SK-MEL-5 (cell line): ENCODE results near the gene TCHP. TPM values are rescaled to one million over a fixed set of nuclear protein-coding genes. Genes with fewer than 3 reads are reported as not detected.
A peak's percentile ranks its signal among the peaks of the same experiment; 100 is the strongest.
"Not testable (repeated sequence)": the region's sequence is repeated elsewhere in the genome, so short reads cannot be mapped to it uniquely, and the experiment has no call there.

Source experiments
- DNase-seq: peaks from one replicate; pipeline ENCODE4 v3.0.0-alpha.2; 2016; ENCODE audit warnings: low read depth, low spot score
- in situ Hi-C: cut with HindIII; loops from 2 replicates; pipeline ENCODE4 v1.10.0; 2016; ENCODE audit warnings: low sequenced_read_pairs, high pct_unique_total_duplicates, low pct_unique_long_range_greater_than_20kb
- total RNA-seq: library from RNA; depleted of rRNA; stranded (reverse); fragments of >200 nt; shearing (Covaris generic); gene quantifications from 2 replicates; pipeline ENCODE4 v1.2.3, GENCODE V29; 2014

Gene TCHP
- total RNA-seq, 1 experiment from 2014 or later: 12.0 TPM

DNA sequence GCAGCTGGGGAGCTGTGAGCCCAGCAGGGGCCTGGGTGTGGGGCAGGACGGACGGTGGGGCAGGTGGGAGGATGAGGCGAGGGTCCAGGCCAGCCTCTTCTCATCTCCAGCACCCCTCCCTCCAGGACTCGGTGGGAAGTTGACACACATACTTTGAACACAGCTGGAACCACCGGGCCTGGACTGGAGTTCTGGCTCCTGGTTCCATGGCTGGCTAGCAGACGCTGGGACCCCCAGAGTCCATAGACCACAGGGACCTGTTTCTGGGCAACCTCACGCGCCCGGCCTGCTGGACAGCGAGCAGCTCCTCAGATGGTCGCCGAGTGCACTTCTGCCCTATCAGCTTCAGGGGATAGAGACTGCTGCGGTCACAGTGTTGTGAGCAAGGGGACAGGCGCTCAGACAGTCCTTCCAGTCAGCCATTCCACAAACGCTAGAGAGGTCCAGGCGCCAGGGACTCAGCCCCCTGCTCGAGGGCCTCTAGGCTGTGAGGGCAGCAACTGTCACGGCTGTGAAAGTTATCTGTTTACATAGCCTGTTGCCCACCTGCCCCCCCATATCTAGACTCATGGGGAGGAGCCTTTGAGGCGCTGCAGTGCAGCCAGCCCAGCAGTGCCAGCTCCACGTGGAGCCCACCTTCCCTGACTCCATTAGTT is 25.2 kb downstream of the TCHP start:
- no peak for DNase-seq
- in situ Hi-C loops: no loop called here

DNA sequence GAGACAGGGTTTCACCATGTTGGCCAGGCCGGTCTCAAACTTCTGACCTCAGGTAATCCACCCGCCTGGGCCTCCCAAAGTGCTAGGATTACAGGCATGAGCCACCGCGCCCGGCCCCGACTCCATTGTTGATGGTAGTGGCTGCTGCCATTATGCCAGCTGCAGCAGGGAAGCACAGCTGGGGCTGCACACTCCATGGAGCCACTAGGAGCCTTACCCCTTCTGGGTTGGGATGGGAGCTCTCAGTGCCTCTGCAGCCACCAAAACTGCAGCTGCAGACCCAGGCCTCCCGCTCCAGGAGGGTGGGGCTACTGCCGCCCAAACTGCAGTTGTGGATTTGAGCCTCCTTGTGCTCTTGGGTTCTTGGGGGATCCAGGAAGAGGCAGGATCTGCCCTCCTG is 25.9 kb downstream of the TCHP start:
- in situ Hi-C loops: no loop called here
- DNase-seq: no peak

DNA sequence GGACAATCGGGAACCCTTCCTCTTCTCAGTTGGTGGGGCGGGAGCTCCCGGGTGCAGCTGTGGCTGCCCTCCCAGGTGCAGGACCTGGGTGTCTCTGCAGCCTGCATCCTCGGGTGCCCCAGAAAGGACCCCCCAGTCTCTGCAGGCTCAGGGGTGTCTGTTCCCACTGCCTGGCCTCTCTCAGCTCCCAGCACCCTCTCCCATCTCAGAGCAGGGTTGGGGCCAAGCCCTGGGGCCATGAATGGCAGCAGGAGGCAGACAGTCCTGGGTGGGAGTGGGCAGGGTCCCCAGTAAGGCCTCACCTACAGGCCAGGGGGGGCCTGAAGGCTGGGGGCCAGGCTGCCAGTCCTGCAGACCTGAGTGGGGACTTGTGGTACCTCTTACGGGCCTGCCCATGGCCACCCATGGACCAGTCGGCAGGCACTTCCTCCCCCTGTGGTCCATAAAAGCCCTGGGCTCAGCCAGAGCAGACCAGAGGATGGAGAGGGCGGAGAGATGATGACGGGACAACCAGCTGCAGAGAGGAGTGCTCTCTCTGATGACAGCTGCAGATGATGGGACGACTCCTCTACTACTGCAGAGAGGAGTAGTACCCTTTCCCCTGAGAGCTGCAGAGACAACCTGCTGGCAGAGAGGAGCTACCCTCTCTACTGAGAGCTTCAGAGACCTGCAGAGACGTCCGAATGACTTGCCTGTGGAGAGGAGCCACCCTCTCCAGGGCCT is 26.6 kb downstream of the TCHP start:
- no peak for DNase-seq
- in situ Hi-C loops: no loop called here

DNA sequence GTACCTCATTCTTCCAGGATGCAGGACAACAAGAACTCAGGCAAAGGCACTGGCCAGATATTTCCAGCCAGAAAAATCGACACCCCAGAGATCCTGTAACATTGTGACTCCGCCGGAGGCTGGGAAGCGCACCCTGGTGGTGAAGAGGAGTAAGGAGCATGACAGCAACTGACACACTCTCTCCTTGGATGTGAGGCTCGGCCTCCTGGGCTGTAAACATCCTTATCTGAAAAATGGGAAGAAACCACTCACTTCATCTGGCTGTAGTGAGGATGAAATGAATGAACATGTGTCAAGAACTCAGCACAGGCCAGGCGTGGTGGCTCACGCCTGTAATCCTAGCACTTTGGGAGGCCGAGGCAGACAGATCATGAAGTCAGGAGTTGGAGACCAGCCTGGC is 27.5 kb downstream of the TCHP start:
- peak; percentile 71 for DNase-seq
- in situ Hi-C loops: no loop called here

DNA sequence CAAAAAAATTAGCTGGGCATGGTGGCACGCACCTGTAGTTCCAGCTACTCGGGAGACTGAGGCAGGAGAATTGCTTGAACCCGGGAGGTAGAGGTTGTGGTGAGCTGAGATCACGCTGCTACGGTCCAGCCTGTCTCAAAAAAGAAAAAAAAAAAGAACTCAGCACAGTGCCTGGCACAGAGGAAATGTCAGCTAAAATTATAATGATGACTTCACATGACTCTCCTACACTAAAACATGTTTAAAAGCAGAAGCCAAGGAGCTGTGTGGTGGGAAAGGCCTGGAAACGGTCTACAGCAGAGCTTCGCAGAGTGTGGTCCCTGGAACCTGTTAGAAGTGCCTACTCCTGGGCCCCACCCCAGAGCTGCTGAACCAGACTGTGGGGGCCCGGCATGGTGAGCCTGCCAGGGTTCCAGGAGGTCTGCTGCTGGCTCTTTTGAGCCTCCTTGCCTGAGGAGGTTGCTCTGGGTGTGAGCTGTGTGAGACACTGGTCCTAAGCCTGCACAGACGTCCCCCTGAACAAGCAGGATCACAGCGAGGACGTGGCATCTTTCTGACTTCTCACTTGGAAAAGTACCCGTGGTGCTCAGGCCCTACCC is 28.1 kb downstream of the TCHP start:
- no peak for DNase-seq
- in situ Hi-C loops: no loop called here

DNA sequence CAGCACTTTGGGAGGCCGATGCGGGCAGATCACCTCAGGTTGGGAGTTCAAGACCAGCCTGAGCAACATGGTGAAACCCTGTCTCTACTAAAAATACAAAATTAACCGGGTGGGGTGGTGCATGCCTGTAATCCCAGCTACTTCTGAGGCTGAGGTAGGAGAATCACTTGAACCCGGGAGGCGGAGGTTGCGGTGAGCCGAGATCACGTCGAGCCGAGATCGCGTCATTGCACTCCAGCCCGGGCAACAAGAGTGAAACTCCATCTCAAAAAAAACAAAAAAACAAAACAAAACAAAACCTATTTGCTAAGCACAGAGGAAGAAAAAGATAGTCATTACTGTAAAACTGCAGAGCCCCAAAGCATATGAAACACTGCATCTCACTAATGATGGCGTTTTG is 29.3 kb downstream of the TCHP start:
- DNase-seq, in situ Hi-C loops: not testable (repeated sequence)

DNA sequence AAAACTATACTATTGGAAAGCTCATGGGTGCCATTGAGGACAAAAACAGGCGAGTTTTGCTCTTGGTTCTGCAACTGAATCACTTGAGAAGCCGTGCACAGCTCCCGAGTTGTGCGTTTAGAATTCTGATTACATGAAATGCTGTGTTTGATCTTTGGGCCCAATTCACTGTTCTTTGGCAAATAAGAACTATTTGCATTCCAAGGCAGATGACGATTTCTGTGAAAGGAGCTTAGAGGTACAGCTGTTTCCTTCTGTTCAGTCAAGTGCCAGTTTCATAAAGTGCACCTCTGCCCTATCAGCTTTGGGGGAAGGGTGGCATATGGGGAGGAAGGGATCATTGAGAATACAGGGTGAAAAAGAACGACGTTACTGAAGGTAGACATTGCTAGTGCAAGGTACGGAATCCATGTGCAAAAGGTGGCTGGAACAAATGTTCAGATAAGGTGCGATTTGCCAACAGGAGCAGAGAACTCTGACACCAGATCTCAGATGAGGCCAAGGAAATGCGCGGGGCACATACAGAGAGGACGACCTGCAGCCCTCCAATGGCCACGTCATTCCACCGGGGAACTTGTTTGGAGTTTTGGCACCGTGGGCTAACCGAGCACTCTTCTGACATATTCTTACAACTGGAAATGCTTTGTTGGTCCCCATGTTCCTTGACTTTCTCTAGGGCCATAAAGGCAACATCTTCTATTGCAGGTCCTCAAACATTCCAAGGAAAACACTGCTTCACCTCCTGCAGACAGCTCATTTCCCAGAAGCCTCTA is 30.1 kb downstream of the TCHP start:
- DNase-seq: no peak
- in situ Hi-C loops: no loop called here

DNA sequence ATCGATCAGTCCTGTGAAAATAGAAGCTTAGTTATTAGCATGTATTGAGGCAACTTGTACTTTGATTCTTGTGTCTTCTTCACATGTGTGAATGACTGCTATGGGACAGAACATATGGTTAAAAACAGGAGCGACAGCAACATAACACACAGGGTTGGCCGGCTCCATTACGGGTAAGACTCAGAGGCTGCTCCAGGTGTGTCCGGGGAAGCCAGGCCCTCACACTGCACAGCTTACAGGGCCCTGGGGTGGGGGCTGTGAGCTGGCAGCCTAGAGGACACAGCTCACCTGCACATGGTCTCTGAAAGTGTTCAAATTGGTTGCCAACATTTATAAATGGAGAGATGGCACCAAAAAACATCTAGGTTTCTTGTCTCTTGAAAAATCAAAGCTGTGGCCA is 31.1 kb downstream of the TCHP start:
- in situ Hi-C loops: no loop called here

DNA sequence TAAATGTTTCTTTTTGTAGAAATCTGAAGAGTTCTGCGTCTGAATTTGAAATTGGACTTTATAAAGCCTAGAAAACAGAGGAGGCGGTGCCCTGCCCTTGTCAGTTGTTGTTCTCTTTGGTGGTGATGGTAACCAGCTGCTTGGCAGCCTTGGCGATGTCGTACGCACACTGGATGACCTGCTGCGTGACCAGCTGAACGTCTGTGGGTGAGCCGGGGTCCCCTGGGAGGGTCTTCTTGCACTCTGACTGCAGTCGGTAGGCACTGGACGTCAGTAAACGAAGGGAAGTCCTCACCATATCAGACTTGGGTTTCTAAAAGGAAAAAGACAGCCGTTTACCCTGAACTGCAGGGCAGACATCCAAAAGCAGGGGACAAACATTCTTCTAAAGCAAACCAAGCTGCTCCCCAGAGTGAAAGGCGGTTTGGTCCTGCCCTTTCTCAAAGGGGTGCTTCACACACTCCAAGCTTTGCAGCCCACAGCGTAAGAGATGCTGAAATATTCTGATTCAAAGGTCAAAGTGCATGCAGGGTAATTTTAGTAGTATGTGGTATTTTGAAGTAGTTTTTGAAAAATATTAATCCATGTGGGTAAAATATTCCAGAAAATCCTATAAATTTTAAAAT is 32.9 kb downstream of the TCHP start:
- in situ Hi-C loops: no loop called here
- no peak for DNase-seq

More for the DNA sequence above, 31.1 kb downstream of the TCHP start:
- no peak for DNase-seq

DNA sequence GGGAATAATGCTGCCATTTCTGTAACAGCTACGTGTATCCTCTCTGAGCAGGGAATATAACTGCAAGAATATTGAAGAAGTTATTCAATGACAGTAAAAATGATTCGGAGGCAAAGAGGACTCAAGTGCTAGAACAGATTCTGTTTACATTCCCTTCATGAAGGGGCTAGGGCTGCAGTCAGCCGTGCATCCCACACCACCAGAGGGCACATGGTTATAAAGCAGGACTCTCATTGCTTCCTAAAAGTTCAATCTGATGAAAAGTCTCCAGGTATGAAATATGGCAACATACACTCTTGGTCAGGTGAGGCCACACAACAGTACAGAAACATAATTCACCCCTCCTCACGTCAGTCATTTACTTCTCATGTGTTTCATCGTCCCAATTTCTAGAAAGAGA is 34.0 kb downstream of the TCHP start:
- peak; percentile 57 for DNase-seq
- in situ Hi-C loops: no loop called here

DNA sequence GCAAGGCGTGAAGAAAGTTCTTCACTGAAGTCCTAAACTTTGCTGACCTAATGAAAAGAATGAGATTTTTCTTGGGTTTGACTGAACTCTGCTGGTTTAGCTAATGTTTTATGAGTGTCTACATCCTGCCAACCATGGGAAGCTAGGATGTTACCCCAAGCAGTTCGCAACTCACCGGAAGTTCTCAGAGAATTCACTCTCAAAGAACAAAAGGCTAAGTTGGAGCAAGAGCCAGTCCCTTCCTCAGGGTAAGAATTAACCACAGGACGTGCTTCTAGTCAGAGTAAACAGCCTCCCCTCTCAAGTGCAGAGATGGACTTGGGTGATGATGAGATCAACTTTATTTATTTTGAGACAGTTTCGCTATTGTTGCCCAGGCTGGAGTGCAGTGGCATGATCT is 37.3 kb downstream of the TCHP start:
- in situ Hi-C loops: no loop called here
- peak; percentile 96 for DNase-seq

DNA sequence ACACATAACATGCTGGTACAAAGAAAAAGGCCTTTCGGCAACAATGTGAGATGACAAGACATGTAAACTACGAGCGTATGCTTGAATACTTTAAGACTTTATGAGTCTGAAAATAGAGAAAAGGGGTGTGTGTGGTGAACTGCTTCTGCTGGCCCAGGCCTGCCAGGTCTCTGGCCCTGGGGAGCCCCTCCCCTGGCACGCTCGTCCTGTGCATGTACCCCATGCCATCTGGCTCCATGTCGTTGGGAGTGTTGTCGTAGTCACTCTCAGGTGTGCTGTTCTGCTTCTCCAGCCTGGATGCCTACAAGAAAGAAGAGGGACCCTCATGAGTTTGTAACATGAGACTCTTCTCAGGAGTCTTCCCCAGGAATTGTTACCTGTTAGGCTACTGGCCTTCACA is 38.9 kb downstream of the TCHP start:
- DNase-seq: no peak
- in situ Hi-C loops: no loop called here

DNA sequence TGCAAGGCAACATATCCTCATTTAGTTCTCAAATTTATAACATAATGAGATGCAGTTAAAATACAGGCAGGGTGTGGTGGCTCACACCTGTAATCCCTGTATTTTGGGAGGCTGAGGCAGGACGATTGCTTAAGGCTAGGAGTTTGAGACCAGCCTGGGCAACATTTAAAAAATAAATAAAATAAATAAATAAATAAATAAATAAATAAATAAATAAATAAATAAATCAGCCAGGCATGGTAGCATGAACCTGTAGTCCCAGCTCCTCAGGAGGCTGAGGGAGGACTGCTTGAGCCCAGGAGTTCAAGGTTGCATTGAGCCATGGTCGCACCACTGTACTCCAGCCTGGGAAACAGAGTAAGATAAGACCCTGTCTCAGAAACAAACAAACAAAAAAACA is 39.4 kb downstream of the TCHP start:
- DNase-seq: no peak
- in situ Hi-C loops: no loop called here

DNA sequence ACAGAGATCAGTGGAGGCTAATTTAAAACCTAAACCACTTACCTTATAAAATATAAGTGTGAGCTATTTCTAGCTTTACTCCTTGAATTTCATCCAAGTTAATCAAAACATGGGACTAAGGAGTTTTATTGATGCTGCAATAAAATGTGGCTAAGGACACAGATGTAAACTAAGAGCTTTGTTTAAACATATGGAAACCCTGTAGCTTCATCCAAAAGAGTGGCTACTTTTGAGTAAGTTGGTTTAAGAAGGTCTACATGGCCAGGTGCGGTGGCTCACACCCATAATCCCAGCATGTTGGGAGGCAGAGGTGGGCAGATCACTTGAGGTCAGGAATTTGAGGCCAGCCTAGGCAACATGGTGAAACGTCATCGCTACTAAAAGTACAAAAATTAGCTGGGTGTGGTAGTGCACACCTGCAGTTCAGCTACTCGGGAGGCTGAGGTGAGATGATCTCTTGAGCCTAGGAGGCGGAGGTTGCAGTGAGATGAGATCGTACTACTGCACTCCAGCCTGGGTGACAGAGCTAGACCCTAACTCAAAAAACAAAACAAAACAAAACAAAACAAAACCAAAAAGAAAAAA is 40.4 kb downstream of the TCHP start:
- no peak for DNase-seq
- in situ Hi-C loops: no loop called here

DNA sequence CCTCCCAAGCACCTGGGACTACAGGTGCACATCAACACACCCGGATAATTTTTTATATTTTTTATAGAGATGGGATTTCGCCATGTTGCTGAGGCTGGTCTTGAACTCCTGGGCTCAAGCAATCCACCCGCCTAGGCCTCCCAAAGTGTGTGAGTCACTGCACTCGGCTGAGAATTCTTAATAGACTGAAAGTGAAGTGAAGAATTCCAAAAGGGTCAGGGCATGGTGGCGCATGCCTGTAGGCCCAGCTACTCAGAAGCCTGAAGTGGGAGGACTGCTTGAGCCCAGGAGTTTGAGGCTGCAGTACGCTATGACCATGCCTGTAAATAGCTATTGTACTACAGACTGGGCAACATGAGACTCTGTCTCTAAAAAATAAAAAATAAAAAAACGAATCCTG is 43.7 kb downstream of the TCHP start:
- DNase-seq: no peak
- in situ Hi-C loops: no loop called here

DNA sequence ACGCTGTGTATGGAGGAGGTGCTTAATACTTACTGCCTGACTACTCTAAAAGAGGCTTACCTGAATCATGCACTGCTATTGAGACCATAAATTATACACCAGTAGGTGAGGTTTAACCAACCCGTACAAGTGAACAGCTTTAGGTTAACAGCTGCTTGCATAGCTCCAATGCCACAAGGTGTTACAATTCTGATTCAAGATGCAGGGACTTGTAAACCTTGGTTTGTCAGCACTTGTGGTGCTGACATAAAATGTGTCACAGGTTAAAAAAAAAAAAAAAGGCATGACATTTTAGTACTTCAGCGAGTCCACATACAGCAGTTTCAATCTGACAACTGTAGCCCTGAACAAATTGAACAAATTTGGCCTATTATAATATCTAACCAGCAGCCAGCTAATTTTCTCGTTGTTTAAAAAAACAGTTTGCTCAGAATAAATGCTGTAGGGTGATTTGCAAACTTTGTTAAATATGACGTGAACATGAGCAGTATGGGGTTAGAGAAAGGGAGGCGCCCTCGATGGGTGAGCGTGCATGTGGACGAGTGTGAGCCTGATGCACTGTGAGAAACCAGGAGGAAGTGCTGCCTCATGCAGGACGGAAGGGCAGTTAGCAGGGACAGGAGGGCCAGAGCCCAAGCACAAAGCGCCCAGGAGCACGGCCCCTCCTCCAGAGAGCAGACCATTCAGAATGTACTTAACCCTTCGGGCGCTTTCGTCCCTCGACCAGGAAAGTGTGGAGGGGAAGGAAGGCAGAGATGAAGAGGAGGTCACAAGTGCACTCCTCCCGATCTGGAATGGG is 44.7 kb downstream of the TCHP start:
- in situ Hi-C loops: no loop called here

DNA sequence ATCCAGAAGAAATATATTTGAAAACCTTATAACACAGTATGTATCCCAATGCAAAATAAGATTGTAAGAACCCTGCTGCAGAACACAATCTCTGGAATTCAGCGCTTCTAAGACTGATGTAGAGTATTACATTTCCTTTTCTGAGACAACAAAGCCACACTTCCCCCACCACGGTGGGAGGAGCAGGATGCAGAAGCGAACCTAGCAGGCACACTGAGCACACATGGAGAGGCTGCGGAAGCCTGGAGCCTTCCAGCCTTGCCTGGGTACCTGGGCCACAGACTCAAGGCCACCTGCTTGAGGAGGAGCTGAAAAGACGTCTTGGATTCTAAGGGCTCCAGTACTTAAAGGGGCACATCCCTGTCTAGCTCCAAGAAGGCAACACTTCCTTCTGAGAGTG is 46.4 kb downstream of the TCHP start:
- DNase-seq: peak; percentile 73
- in situ Hi-C loops: no loop called here

More for the DNA sequence above, 44.7 kb downstream of the TCHP start:
- DNase-seq: peak; percentile 79
